HG02938 (cell line): ENCODE results near the gene CLMP.
"Not testable (repeated sequence)": the region's sequence is repeated elsewhere in the genome, so short reads cannot be mapped to it uniquely, and the experiment has no call there.

Experiments used
- ATAC-seq: cut with Tn5 transposase; IDR thresholded peaks from one replicate; pipeline ENCODE4 v1.9.1; 2021; ENCODE audit warnings: mild to moderate bottlenecking, moderate library complexity; ENCODE audit not compliant: unreplicated experiment

Gene CLMP

DNA sequence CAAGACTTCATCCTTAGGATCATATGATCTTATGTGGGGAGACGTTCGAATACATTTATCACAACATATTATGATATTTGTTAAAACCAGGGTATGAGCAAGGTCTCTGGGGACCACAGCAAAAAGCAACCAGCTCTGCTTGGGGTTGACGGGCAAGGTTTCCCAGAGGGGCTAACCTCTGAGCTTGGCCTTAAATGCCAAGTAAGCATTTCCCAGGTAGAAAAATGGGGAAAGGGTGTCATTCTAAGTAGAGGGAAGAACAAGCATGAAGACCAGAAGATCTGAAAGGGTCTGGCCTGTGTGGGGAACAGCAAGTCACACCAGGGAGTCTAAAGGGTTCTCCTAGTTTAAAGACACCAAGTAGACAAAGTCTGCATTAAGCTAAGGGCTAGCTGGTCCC is 24.1 kb downstream of the CLMP start:
- no peak for ATAC-seq

DNA sequence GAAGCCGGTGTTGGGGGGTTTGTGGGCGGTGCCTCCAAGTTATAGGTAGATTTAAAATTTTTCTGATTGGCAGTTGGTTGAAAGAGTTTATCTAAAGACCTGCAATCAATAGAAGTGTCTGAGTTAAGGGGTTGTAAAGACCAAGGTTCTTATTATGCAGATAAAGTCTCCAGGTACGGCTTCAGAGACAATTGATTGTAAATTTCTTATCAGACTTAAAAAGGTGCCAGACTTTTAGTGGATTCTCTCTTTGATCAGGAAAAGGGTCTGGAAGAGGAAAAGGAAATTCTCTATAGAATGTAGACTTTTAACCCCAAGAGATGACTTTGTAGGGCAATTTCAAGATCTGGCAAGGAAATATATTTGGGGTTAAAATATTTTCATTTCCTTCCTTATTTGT is 25.2 kb downstream of the CLMP start:
- no peak for ATAC-seq

DNA sequence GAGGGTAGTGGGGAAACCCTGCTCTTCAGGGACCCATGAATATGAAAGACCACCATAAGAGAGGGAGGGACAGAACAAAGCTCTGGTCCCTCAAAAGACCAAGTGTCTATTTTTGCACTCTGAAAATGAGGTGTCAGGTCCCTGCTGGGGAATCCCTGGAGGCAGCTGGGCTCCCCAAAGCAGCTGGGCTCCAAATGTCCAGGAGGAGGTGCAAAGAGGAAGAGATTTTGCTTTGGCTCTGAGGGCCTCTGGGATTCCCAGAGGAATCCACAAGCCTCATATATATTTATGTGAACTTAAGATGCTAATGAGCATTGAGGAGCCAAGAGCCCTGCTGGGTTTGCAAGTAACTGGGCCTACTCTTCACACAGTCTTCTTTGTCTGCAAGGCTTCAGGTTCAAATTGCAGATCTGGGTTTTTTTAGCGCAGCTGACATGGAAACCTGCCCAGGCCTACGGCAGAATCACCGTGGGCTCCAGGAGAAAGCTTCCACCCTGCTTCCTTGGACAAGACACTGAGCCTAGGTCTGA is 26.0 kb downstream of the CLMP start:
- ATAC-seq, result no peak

DNA sequence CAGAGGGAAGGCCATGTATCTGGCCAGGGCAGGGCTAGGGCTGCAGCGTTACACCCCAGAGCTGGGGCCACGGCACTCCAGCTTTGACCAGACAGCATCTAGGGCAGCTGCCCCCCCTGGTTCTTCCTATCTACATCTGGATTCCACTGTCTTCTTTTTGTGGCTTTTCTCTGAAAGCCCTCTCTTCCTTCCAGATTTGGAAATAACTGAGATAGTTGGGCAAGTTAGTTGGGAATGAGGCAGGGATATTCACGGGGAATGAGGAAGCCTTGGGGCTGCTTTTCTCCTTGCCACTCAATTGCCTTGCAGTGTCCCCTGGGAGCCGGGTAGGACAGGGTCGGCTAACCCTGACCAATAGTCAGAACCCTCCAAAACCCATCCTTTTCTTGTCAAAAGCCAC is 26.8 kb downstream of the CLMP start:
- no peak for ATAC-seq

DNA sequence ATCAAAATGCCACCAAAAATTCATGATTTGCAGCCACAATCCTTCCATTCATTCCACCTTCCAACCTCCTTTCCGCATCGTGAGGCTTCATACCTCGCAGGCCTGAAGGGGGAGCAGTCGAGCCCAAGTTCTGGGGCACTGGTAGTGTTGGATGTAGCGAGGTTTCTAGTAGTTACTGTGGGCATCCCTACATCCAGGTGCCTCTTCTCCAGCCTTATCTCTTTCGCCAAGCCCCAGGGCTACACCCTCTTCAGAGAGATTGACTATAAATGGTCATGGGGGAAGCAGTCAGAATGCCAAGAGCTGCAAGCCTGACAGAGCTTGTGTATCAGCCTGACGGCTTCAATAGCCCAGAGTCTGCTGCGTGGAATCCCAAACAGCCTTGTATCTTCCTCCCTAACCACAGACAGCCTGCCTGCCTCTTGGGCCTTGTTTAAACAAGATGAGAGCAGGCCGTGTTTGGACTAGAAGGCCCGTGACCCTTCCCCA is 28.9 kb downstream of the CLMP start:
- no peak for ATAC-seq

DNA sequence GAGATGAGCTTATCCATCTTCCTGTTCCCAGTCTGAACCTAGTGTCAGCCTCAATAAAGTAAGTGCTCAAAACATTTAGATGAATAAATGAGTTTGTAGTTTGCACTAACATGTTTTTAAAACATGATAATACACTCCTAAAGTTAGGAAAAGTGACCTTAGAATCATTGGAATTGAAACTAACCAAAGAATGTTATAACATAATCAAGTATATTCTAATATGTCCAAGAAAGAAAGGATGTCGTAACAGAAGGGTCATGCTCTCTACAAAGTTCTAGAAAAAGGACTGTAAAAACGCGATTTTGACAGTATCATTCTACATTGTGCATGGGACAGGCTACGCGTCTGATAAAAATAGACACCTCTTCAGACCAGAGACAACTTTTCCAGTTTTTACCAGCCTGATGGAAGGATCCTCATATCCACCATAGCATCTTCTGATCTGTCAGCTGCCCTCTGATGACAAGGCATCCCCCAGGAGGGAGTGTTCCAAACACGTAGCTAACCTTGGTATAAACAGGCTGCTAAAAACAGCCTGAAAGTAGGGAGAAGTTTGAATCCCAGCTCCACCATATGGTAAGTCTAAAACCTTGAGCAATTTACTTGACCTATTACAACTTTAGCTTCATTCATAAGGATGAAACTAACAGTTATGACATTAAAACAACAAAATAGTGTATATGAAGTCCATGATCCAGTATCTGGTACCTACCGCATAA is 30.2 kb downstream of the CLMP start:
- no peak for ATAC-seq

DNA sequence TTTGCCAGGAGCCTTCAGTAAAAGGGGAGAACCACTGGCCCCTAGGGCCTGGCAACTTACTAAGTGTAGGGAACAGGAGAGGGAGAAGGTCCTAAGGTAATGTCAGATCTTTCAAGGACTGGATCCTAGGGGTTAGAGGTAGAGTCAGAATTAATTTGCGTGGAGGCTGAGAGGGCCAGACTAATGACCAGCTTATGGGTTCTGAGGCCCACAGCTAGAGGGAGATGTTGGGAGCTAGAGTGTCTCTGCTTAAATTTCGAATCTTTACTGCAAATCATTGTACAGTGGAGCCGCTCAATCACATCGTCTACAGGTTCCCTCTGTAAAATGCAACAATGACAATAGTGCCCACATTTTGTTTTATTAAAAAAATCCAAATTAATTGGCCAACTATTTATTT is 31.4 kb downstream of the CLMP start:
- no peak for ATAC-seq

DNA sequence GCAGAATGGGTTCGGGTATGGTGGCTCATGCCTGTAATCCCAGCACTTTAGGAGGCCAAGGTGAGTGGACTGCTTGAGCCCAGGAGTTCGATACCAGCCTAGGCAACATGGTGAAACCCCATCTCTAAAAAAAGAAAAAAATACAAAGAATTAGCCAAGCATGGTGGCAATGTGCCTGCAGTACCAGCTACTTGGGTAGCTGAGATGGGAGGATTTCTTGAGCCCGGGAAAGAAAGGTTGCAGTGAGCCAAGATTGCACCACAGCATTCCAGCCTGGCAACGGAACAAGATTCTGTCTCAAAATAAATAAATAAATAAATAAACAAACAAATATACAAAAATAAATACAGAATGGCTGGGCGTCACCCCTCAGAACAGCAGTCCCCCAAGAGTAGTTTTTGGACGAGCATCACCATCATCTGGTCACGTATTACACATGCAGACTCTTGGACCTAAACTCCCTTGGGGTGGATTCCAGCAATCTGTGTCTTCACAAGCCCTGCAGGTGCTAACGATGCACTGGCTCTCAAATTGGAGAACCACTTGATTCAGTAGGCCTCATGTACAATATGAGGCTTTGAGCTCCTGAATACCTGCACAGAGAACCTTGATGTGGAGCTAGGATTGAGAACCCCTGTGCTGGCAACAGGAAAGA is 33.5 kb downstream of the CLMP start:
- ATAC-seq, result no peak

DNA sequence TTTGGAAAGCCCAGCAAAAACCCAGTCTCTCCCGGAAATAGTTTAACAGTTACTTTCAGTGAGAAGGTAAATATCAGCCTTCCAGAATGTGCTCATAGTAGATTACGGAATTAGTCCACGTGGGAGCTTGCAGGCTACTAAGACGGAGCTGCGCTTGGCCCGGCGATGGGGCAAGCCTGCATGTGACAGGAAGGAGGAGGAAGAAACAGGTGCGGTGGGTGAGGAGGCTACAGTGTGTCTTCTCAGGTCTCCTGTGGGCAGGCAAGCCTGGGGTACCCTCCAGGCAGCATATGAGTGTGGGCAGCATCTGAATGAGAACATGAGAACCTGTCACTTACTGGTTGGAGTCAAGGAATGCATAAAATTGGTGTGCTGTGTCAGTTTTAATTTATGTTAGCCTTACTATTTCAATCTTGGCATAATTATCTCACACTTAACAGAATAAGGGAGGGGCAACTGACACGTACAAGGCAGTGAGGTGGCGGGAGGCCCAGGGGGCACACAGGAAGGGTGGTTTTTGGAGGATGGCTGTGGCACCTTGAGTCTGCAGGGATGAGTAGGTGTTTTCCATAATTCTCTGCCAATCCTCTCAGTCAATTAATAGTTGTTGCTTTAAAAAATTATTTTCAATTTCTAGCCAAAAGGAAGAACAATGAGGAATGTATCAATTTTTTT is 35.7 kb downstream of the CLMP start:
- ATAC-seq, result no peak

DNA sequence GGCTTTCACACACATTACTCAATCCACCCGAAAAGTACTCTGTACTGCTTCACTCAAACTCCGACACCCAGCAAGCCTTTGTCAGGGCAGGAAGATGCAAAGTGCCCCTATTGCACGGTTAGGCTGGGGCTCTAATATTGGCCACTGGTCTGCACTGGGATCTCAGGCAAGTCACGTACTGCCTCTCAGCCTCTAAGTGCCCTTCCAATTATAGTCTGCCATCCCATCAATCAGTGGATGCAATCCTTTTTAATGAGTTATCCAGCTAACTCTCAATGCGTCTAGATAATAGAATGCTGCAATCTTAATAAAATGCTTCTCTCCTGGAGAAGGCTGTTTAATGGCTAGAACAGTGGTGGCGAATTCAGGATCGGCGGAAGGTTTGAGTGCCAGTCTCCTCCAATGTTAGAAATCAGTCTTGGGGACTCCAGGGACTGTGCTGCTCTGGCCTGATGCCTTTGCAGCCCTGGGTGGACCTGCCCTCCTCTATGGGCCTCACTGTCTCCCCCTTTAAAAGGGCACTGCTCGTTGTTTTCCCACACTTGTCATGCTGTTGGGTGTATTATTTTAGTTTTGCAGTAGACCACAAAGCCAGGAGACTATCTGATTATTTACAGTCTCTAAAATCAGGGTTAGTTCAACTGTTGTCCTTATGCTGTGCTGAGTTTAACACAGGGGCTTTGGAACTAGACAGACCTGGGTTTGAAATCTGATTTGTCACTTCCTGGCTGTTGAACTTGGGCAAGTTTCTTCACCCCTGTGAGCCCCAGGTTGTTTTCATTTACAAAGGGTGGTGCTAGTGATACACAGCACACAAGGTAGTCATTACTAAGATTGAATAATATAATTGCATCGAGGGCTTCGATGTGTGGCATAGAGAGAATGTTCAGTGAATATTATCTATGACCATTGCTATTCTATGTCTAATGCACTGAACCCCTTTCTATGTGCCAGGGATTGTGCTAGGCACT is 36.7 kb downstream of the CLMP start:
- ATAC-seq, result no peak

DNA sequence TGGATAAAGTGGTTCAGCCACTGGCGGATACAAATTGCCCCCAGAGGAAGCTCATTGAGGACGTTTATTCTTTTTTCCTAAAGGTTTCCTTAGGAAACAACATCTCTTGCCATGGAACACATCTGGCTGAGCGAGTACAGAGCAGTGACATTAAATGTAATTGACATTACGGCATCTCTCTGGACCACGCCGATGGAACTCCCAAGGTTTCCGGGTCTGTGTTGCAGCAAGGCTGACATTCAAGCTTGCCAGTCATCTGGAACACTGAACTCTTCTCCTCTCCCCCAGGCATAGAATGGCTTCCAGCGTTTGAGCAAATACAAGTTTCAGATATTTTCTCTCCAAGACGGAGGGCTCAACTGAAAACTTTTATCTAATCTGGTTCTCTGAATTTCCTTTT is 42.1 kb downstream of the CLMP start:
- ATAC-seq, result no peak

DNA sequence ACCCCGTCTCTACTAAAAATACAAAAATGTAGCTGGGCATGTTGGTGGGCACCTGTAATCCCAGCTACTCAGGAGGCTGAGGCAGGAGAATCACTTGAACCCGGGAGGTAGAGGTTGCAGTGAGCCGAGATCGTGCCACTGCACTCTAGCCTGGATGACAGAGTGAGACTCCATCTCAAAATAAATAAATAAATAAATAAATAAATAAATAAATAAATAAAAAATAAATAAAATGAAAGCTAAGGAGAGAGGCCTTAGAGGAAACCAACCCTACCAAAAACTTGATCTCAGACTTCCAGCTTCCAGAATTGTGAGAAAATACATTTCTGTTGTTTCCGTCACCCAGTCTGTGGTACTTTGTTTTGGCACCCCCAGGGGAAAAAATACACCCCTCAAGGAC is 42.7 kb downstream of the CLMP start:
- ATAC-seq, result not testable (repeated sequence)

DNA sequence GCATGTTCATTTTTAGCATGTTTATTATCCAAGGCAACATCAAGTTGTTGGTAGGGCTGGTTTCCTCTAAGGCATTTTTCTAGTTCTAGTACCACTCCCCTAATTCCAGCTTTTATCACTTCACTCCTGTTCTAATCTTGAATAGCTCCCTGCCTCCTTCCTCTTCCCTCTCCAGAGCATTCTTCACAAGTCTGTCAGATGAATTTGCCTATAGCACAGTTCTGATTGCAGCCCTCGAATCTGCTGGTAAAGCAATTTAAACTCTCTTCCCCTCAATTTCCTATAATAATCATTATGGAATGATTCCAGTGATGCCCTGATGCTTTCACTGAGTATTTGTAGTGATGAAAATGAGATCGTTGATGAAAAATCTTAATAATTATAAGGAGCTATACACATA is 43.3 kb downstream of the CLMP start:
- ATAC-seq, result no peak

DNA sequence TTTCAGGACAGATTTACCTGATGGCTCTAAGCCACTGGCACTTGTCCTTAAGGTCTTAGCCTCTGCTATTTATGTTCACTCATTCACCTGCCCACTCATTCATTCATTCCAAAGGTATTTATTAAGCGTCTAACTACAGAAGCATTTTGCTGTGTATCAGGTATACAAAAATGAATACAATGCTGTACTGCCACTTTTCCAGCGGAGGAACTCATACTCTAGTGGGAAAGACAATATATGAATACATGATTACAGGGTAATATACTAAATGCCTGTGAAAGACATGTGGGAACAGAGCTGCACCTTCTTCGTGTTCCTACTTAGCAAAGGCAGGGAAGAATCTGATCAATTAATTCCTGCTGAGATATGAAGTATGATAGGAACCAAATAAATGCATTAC is 43.7 kb downstream of the CLMP start:
- ATAC-seq, result no peak

DNA sequence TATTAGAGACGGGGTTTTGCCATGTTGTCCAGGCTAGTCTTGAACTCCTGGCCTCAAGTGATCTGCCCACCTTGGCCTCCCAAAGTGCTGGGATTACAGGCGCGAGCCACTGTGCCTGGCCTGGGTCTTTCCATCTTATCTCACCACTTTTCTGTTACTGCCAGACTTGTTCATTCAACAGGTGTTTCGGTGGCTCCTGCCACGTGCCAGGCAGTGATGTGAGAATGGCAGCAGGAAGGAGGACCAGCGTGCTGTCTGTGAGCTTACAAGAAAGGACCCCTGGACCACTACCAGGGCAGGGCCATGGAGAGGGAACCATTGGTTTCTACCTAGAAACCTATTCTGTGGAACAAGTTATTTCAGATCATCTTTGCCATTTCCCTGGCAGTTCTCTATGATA is 44.2 kb downstream of the CLMP start:
- ATAC-seq, result no peak

DNA sequence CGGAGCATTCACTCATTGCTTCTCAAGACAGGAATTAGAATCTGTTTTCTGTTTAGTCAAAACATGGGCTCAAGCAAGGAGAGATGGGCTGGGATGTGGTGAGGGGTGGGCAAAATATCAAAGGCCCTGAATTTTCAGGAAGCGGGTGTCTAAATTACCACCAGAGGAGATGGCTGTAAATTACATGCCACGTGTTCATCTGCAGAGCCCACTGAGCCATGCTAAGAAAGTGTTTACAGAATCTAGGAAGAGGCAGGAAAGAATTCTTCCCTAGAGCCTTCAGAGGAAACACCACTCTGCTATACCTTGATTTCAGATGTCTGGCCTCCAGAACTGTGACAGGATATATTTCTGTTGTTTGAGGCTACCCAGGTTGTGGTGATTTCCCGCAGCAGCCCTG is 46.1 kb downstream of the CLMP start:
- no peak for ATAC-seq

DNA sequence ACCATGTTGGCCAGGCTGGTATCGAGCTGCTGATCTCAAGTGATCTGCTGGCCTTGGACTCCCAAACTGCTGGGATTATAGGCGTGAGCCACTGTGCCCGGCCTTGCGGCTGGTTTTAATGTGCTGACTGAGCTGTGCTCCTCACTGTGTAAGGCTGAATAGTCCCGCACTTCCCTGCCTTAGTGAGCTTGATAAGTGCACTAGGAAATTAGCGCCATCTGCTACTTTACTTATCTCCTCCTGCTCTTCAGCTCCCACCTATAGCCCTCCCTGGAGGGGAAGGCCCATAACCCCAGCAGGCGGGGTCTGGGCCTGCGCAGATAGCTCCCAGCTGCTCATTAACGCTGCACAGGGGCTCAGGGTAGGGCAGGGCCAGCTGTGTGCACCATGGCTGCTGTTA is 49.4 kb downstream of the CLMP start:
- ATAC-seq, result no peak

DNA sequence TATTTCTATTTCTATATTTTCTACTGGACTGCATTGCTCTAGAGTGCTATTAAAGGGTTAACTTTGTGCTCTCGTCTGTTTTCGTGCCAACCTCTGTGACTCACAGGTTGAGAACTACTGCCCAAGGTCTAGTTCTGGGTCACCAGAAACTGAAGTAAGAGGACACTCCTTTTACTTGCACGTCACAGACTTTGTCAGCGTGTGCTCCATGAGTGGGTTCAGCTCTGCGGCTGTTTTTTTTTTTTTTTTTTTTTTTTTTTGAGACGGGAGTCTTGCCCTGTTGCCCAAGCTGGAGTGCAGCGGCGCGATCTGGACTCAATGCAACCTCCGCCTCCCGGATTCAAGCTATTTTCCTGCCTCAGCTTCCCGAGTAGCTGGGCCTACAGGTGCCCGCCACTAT is 49.8 kb downstream of the CLMP start:
- no peak for ATAC-seq

DNA sequence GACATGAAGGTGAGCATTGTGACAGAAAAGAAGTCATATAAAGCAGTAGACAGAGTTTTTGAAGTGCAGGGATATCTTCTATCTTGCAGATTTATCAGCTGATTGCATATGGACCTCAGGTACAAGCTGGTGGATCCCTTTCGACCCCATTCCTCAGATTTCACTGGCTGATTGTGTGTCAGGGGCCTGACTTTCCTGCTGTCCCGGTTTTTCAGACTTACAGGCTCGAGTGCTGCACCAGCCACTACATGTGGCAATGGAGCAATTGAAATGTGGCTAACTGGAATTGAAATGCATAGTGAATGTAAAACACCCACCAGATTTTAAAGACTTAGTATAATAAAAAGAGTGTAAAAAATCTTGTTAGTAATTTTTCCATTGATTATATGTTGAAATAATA is 50.3 kb downstream of the CLMP start:
- ATAC-seq, result no peak

DNA sequence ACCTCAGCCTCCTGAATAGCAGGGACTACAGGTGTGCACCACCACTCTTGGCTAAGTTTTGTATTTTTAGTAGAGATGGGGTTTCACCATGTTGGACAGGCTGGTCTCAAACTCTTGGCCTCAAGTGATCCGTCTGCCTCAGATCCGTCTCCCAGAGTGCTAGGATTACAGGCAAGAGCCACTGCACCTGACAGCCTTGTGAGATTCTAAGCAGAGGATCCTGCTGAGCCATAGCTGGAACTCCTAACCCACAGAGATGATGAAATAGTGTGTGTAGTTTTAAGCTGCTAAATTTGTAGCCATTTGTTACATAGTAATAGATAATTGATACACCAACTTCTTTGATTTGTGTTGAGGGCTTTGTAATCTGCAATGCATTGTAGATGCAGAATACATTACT is 51.1 kb downstream of the CLMP start:
- ATAC-seq, result no peak

DNA sequence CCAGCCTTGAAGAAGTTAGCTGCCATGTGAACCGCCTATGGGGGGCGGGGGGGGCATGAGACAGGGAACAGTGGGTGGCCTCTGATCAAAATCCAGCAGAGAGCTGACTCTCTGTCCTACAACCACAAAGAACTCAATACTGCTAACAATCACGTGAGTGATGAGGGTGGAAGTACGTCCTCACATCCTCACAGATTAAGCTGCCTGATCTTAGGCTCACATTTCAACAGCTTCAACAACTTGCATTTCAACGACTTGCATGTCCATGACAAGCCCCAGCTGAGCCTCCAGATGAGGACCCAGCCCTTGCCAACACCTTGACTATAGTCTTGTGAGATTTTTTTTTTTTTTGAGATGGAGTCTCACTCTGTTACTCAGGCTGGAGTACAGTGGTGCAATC is 51.6 kb downstream of the CLMP start:
- no peak for ATAC-seq
